Duodenal mucosa (tissue), 2 donors: ENCODE data around the gene TMCC3.
"Not testable (repeated sequence)": the region's sequence is repeated elsewhere in the genome, so short reads cannot be mapped to it uniquely, and the experiment has no call there.

Experiments
- H3K27ac ChIP-seq: one replicate; pipeline ENCODE4 v1.7.0; 2013; ENCODE audit warnings: low read depth, low read length
- H3K27me3 ChIP-seq, 2 donors: one replicate each; pipeline ENCODE4 v1.7.0; 2013; ENCODE audit warnings: low read length in 2 of 2, control low read depth in 1 of 2; ENCODE audit not compliant: insufficient read depth in 2 of 2, control insufficient read depth in 1 of 2
- H3K36me3 ChIP-seq, 2 donors: one replicate each; pipeline ENCODE4 v1.7.0; 2013; ENCODE audit warnings: low read length in 2 of 2, control low read depth in 1 of 2; ENCODE audit not compliant: insufficient read depth in 2 of 2, control insufficient read depth in 1 of 2
- H3K4me1 ChIP-seq, 2 donors: one replicate each; pipeline ENCODE4 v1.7.0; 2013; ENCODE audit warnings: low read length in 2 of 2, control low read depth in 1 of 2; ENCODE audit not compliant: insufficient read depth in 2 of 2, control insufficient read depth in 1 of 2
- H3K4me3 ChIP-seq, 2 donors: one replicate each; pipeline ENCODE4 v1.7.0; 2013; ENCODE audit warnings: low read length in 2 of 2, low read depth in 1 of 2
- H3K9ac ChIP-seq, 2 donors: one replicate each; pipeline ENCODE4 v1.7.0; 2013; ENCODE audit warnings: low read length in 2 of 2, low read depth in 1 of 2
- H3K9me3 ChIP-seq, 2 donors: one replicate each; pipeline ENCODE4 v1.7.0; 2013; ENCODE audit warnings: low read length in 2 of 2, control low read depth in 1 of 2; ENCODE audit not compliant: control insufficient read depth in 1 of 2

The TMCC3 gene

DNA sequence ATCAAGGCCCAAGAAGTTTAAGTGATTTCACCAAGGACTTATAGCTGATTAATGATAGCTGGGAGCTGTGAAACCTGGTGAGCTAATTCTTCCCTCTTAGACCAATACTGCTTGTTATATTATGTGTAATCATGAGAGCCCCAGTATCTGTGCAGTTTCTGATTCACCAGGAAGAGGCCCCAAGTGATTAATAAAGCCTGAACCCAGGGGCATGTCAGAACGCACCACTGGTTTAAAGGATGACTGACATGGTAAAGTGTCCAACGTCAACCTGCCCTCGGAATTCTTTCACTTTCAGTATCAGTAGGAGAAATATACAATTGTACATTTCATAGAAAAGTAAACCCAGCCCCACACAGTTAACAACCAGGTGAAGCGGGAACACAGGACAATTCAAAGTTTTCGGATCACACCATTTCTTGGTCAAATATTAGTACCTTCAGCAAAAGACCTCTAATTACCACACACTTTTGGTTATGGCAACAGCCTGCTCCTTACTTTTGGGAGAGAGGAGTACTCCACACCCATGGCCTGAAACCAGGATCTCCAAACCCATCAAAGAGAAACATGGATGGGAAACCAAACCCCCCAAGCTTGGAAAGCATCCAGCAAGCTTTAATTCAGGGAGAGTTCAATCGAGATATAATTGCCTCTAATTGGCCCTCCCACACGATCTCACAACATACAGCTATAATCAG lies 28.5 kb downstream of the TMCC3 start:
- no peaks in the 10 kb centered on the region for H3K9me3 ChIP-seq
- H3K27ac ChIP-seq, result peak overlapping the region; percentile 63
- H3K27me3 ChIP-seq, result no peaks in the 10 kb centered on the region
- H3K9ac ChIP-seq, result peak overlapping the region; percentile 39 to 42
- peak overlapping the region; percentile 55 to 67 for H3K4me3 ChIP-seq
- no peaks in the 10 kb centered on the region for H3K36me3 ChIP-seq
- H3K4me1 ChIP-seq, result peaks cover 21 to 29% of the 10 kb centered on the region in 2 donors

DNA sequence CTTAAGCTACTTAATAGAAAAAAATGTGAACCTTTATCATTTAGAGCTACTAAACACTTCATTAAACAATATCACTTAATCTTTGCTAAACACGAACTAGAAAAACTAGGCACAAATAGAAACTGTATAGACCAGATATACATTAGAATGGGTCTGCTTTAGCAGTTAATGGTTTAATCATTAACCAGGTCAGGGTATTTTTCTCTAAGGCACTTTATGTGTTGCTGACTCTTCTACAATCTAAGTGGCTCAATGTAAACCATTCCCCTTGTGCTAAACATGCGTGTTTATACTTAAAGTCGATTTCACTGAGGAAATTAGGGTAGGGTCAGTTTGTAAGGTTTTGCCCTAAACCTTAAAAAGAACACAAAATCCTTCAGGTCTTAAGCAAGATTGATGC lies 29.7 kb downstream of the TMCC3 start:
- H3K36me3 ChIP-seq, result no peaks in the 10 kb centered on the region
- H3K27me3 ChIP-seq, result no peaks in the 10 kb centered on the region
- H3K4me3 ChIP-seq, result no peak overlapping the region
- peaks cover 30 to 35% of the 10 kb centered on the region in 2 donors for H3K4me1 ChIP-seq
- no peaks in the 10 kb centered on the region for H3K9me3 ChIP-seq
- H3K27ac ChIP-seq, result no peak overlapping the region
- H3K9ac ChIP-seq, result no peak overlapping the region

DNA sequence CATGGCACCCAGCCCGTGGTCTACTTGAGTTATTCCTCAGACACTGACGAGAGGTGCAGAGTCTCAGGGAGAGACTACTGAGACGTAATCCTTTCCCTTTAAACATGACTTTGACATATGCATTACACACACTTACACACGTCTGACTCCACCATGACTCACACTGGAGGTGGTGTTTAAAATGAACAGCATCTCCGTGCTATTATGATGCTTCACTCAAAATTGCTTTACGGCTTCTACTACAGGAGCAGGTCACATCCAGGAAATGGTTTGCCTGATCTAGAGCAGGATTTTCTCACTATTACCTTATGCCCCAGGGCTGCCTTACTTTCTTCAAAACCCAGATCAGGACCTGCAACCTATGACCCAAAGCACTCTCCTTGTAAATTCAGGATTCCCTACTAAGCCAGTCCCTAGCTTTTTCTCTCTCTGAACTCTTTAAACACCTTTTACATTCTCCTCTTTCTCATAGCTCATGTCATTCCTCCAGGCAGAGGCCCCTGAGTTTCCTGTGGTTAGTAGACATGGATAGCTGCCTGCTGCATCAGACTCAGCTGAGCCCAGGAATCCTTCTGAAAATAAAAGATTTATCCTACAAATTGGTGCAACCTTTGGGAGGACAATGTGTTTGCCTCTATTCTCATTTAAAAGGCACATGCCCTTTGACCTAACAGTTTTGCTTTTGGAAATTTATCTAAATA lies 31.2 kb downstream of the TMCC3 start:
- H3K27ac ChIP-seq, result no peak overlapping the region
- H3K9ac ChIP-seq, result no peak overlapping the region
- peaks cover 33 to 40% of the 10 kb centered on the region in 2 donors for H3K4me1 ChIP-seq
- no peak overlapping the region for H3K4me3 ChIP-seq
- no peaks in the 10 kb centered on the region for H3K9me3 ChIP-seq
- H3K36me3 ChIP-seq, result no peaks in the 10 kb centered on the region
- no peaks in the 10 kb centered on the region for H3K27me3 ChIP-seq

DNA sequence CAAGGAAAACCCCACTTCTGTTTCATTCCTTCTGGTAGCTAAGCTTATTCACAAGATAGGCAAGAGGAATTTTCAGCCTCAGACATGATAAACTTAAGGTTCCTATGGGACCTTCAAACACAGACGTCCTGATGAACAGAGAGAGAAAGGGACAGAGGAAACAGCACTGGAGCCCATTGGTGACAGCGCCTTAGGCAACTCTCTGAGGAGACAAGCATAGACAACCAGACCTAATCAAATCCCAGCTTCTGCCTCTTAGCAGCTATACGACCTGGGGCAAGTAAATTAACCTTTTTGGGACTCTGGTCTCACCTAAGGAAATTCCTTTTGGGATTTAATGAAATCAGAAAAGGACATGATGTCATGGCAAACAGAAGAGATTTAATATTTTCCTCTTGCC lies 33.3 kb downstream of the TMCC3 start:
- Histone ChIP-seq H3K27ac (no peak overlapping the region), H3K9ac (no peak overlapping the region)

DNA sequence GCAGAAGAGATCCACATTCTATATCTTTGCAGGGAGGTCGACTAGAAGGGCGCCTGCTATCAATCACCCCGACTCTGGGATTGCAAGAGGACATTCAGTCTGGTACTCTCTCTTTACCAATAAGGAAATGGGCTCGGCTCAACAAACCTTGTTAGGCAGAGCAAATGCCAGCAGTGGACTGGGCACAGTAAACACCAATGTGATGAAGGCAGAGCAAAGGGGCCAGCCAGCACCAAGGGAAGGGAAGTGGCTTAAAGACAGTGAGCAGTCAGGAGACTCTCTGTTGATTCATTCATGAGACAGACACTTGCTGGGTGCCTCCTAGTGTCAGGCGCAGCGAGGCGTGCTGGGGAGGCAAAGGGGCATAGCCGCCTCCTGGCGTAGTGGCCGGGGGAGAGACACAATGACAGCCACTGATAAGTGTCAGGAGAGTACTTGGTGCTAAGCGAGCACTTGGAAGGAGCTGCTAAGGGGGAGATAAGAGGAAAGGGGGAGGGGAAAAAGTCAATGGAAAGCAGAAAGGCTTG lies 34.1 kb downstream of the TMCC3 start:
- Histone ChIP-seq H3K4me3 (peak overlapping the region; percentile 53 to 69), H3K27ac (peak overlapping the region; percentile 71), H3K9me3 (no peaks in the 10 kb centered on the region), H3K9ac (peak overlapping the region; percentile 41 to 50), H3K27me3 (no peaks in the 10 kb centered on the region), H3K36me3 (no peaks in the 10 kb centered on the region), H3K4me1 (peaks cover 21 to 27% of the 10 kb centered on the region in 2 donors)

More for the DNA sequence above, 33.3 kb downstream of the TMCC3 start:
- Histone ChIP-seq H3K27me3 (no peaks in the 10 kb centered on the region), H3K4me3 (peak overlapping the region in 1 of 2 donors; percentile 69), H3K9me3 (no peaks in the 10 kb centered on the region), H3K36me3 (no peaks in the 10 kb centered on the region), H3K4me1 (peaks cover 28 to 33% of the 10 kb centered on the region in 2 donors)

DNA sequence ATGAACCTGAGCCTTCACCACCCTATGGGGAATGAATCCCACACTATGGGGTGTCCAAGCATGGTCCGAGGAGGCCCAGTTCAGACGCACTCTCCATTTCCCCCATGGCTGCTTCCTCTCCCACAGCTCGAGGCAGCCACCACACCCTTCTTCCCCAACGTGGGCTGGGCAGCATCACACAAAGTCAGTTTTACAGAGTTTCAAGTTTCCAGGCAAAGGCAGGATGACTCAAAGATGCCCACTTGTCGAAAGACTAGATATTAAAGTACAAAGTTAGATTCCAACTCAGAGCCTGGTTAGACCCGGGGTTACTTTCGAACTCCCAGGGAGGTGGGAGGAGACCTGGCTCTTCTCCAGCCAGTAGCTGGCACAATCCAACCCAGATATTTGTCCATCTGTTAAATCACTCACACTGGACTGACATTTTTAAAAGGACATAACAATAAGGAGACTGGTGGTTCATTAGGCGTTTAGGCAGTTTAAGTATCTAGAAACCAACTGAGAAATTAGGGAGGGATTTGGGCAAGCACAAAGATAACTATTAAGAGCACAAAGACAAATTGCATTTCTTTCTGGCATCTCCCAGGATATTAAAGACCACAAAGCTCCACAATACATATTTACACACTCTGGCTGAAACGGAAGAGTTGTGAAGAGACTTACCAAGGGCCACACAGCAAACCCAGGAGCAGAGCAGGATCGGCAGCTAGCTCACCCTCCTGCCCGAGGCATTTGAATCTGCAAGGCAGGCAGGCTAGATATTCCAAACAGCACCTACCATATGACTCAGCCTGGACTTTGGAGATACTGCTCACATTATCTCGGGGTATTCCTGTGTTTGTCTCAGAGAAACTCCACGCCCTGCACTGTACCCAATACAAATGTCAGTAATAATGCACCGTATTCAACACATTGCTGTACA lies 34.8 kb downstream of the TMCC3 start:
- Histone ChIP-seq H3K9ac (peak overlapping the region; percentile 28 to 62), H3K36me3 (no peaks in the 10 kb centered on the region), H3K4me3 (peak overlapping the region; percentile 53 to 69), H3K4me1 (peaks cover 17 to 19% of the 10 kb centered on the region in 2 donors), H3K27ac (peak overlapping the region; percentile 71), H3K27me3 (no peaks in the 10 kb centered on the region), H3K9me3 (no peaks in the 10 kb centered on the region)

DNA sequence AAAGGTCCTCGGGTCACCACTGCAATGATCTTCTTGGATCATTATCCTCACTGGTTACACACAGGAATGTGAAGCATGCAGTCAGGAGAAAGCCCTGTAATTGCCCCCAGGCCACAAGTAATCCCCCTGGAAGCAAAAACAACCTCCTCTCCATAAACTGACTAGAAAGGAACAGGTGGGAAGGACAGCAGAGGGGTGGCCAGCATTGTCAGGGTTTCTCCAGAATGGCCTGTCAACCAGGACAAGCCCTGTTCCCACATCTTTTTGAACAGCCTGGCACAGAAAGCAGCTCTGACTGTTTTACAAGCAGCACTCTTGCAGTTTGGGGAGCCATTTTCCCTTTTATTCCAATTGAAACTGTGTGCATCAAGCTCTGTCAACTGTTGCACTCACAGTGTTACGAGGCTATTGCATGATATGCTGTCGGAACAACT lies 36.1 kb downstream of the TMCC3 start:
- no peak overlapping the region for H3K27ac ChIP-seq
- no peaks in the 10 kb centered on the region for H3K27me3 ChIP-seq
- no peak overlapping the region for H3K9ac ChIP-seq
- H3K4me3 ChIP-seq, result peak overlapping the region in 1 of 2 donors; percentile 21
- no peaks in the 10 kb centered on the region for H3K9me3 ChIP-seq
- peaks cover 17 to 18% of the 10 kb centered on the region in 2 donors for H3K4me1 ChIP-seq
- no peaks in the 10 kb centered on the region for H3K36me3 ChIP-seq

DNA sequence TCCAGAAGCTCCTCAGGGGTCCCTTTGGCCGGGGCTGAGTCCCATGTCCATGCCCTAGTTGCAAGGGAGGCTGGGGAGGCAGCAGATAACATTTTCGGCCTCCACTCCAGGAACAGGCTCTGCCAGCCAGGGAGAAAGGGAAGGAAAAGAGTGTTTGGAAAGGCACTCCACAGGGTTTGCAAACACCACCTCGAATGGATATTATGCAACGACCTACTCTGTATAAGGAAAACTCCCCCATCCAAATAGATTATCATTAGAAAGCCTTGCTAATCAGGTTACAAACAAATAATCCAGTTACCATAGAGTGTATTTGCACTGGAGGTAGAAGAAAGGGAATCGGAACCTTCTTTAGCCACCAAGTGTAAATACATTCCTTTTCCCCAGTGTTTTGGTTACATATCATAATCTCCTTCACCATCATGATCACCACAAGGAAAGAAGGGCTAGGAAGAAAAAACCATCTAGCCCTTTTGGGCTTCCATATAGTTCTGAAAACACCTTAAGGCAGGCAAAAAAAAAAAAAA lies 40.4 kb downstream of the TMCC3 start:
- Histone ChIP-seq H3K27me3 (no peaks in the 10 kb centered on the region), H3K4me3 (no peak overlapping the region), H3K36me3 (no peaks in the 10 kb centered on the region), H3K9ac (no peak overlapping the region), H3K9me3 (no peaks in the 10 kb centered on the region), H3K27ac (no peak overlapping the region), H3K4me1 (peaks cover 0 to 1% of the 10 kb centered on the region in 2 donors)

DNA sequence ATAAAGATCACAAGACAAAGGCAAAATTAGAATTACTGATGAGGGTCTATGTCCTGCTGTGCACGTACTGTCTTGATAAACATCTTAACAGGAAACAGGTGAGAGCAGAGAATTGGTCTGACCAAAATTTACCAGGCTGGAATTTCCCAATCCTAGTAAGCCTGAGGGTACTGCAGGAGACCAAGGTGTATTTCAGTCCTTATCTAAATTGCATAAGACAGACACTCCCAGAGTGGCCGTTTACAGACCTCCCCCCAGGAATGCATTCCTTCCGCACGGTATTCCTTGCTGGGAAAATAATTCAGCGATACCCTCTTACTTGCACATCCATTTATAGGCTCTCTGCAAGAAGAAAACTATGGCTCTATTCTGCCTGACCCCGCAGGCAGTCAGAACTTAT lies 43.5 kb downstream of the TMCC3 start:
- not testable (repeated sequence) for H3K27me3 ChIP-seq, H3K36me3 ChIP-seq, H3K27ac ChIP-seq, H3K9me3 ChIP-seq, H3K4me3 ChIP-seq, H3K4me1 ChIP-seq, H3K9ac ChIP-seq
